ENCODE results near the gene DCC. TPM values are rescaled to one million over a fixed set of nuclear protein-coding genes. Genes with fewer than 3 reads are reported as not detected.

Gene DCC
- total RNA-seq, 1 donor from 2014 or later: 14.7 TPM

DNA sequence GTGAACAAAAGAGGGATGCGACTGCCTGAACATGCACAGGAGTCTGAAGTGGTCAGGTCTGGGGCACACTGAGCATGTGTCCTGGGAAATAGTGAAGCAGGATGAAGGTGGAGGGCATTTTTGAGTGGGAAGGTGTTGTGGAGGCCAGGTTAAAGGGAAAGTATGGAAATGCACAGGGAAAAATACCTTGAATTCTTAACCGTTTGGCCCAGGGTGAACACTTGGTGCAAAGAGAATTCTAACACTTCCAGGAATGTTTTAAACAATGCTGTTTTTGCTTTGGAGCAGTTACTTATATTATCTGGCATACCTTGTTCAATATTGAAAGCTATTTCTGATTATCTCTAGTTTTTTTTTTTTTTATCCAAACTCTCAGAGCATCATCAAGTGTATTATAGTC lies 623.5 kb downstream of the DCC start:
- no peak overlapping the region for H3K4me3 Mint-ChIP-seq (ENCODE audit: unreplicated experiment)
- no peaks in the 10 kb centered on the region for H3K9me3 Mint-ChIP-seq (ENCODE audit: unreplicated experiment)
- H3K36me3 Mint-ChIP-seq (ENCODE audit: low read depth, unreplicated experiment): no peaks in the 10 kb centered on the region
- H3K27ac Mint-ChIP-seq (ENCODE audit: unreplicated experiment): no peak overlapping the region
- H3K27me3 Mint-ChIP-seq (ENCODE audit: unreplicated experiment): no peaks in the 10 kb centered on the region
- TF ChIP-seq, protein P1, sequence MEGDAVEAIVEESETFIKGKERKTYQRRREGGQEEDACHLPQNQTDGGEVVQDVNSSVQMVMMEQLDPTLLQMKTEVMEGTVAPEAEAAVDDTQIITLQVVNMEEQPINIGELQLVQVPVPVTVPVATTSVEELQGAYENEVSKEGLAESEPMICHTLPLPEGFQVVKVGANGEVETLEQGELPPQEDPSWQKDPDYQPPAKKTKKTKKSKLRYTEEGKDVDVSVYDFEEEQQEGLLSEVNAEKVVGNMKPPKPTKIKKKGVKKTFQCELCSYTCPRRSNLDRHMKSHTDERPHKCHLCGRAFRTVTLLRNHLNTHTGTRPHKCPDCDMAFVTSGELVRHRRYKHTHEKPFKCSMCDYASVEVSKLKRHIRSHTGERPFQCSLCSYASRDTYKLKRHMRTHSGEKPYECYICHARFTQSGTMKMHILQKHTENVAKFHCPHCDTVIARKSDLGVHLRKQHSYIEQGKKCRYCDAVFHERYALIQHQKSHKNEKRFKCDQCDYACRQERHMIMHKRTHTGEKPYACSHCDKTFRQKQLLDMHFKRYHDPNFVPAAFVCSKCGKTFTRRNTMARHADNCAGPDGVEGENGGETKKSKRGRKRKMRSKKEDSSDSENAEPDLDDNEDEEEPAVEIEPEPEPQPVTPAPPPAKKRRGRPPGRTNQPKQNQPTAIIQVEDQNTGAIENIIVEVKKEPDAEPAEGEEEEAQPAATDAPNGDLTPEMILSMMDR (IDR thresholded peaks at IDR 0.05; ENCODE audit: unreplicated experiment): no peak
- H3K4me1 Mint-ChIP-seq (ENCODE audit: unreplicated experiment): no peaks in the 10 kb centered on the region
- DNase-seq (ENCODE audit: low spot score): no peak

DNA sequence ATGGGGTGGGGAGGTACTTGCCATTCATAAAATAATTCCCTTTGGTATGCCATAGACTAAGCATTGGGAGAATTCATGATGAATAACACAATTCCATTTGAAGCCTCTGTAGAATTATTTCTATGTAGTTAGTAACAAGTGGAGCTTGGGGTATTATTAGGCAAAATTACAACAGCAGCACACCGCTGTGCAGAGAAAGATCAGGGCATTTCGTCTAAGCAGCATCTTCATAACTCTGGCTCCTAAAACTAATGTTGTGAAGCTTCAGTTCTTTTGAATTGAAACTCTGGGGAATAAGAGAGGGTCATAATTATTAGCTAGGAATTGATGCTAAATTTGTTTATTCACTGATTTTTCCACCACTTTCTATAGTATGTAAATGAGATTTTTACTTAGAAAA lies 630.7 kb downstream of the DCC start:
- Mint-ChIP-seq H3K27ac (ENCODE audit: unreplicated experiment) (no peak overlapping the region), H3K4me1 (ENCODE audit: unreplicated experiment) (peaks cover 4% of the 10 kb centered on the region), H3K36me3 (ENCODE audit: low read depth, unreplicated experiment) (no peaks in the 10 kb centered on the region), H3K27me3 (ENCODE audit: unreplicated experiment) (no peaks in the 10 kb centered on the region), H3K4me3 (ENCODE audit: unreplicated experiment) (no peak overlapping the region), H3K9me3 (ENCODE audit: unreplicated experiment) (no peaks in the 10 kb centered on the region)
- no peak for DNase-seq (ENCODE audit: low spot score)
- TF ChIP-seq, protein P1 (IDR thresholded peaks at IDR 0.05; ENCODE audit: unreplicated experiment): no peak

- no peaks in the 10 kb centered on the region for H3K9me3 Mint-ChIP-seq (ENCODE audit: unreplicated experiment)
- DNase-seq (ENCODE audit: low spot score): no peak
- no peak overlapping the region for H3K27ac Mint-ChIP-seq (ENCODE audit: unreplicated experiment)
- no peaks in the 10 kb centered on the region for H3K27me3 Mint-ChIP-seq (ENCODE audit: unreplicated experiment)
- peaks cover 4% of the 10 kb centered on the region for H3K4me1 Mint-ChIP-seq (ENCODE audit: unreplicated experiment)
- H3K4me3 Mint-ChIP-seq (ENCODE audit: unreplicated experiment): no peak overlapping the region
- no peaks in the 10 kb centered on the region for H3K36me3 Mint-ChIP-seq (ENCODE audit: low read depth, unreplicated experiment)
- TF ChIP-seq, protein P1 (IDR thresholded peaks at IDR 0.05; ENCODE audit: unreplicated experiment): no peak
Measured at GRCh38 chr18:52971097-52971496, 631.1 kb downstream of the DCC start.

DNA sequence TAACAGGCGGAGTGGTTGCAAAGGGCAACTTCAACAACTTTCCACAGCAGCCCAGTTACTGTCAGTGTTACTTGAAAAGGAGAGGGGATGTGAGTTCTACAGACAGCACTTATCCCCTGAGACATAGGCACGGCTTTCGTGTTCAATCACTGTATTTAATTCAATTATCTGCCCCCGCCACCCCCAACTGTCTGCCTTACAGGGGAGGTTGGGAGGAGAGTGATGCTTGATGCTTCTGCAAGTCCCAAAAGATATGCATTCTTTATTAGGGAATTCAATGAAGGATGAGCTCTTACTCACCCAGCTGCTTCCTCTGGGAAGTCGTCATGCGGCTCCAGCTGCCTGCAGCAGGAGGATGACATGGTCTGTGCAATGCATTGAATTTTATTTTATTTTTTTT lies 639.9 kb downstream of the DCC start:
- TF ChIP-seq, protein P1 (IDR thresholded peaks at IDR 0.05; ENCODE audit: unreplicated experiment): no peak
- Mint-ChIP-seq H3K27ac (ENCODE audit: unreplicated experiment) (no peak overlapping the region), H3K9me3 (ENCODE audit: unreplicated experiment) (no peaks in the 10 kb centered on the region), H3K4me1 (ENCODE audit: unreplicated experiment) (no peaks in the 10 kb centered on the region), H3K4me3 (ENCODE audit: unreplicated experiment) (no peak overlapping the region), H3K36me3 (ENCODE audit: low read depth, unreplicated experiment) (no peaks in the 10 kb centered on the region), H3K27me3 (ENCODE audit: unreplicated experiment) (peaks cover 1% of the 10 kb centered on the region)
- DNase-seq (ENCODE audit: low spot score): no peak

DNA sequence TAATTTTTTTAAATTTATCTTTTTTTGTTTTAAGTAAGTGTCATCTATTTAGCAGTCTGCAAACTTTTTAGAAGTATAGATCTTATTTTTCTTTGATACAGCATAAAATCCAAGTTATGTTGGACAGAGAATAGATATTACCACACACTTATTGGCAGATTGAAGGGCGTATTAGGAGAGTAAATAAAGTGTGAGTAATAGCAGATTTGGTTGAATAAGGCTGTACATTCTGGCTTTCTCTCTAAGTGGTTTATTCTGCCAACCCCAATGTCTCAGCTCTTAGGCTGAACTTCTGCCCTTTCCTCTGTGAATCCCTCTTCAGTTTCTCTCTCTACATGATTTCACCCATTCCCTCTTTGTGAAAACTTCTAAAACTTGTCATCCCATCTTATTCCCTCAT lies 651.2 kb downstream of the DCC start:
- no peak for DNase-seq (ENCODE audit: low spot score)
- TF ChIP-seq, protein P1 (IDR thresholded peaks at IDR 0.05; ENCODE audit: unreplicated experiment): no peak
- Mint-ChIP-seq H3K27ac (ENCODE audit: unreplicated experiment) (no peak overlapping the region), H3K4me1 (ENCODE audit: unreplicated experiment) (no peaks in the 10 kb centered on the region), H3K36me3 (ENCODE audit: low read depth, unreplicated experiment) (no peaks in the 10 kb centered on the region), H3K9me3 (ENCODE audit: unreplicated experiment) (no peaks in the 10 kb centered on the region), H3K4me3 (ENCODE audit: unreplicated experiment) (no peak overlapping the region), H3K27me3 (ENCODE audit: unreplicated experiment) (no peaks in the 10 kb centered on the region)

Measured in endothelial cell (in vitro differentiated cells).